ENCODE data around the gene ELF1.
"Not testable (repeated sequence)": the region's sequence is repeated elsewhere in the genome, so short reads cannot be mapped to it uniquely, and the experiment has no call there.

ELF1 gene

DNA sequence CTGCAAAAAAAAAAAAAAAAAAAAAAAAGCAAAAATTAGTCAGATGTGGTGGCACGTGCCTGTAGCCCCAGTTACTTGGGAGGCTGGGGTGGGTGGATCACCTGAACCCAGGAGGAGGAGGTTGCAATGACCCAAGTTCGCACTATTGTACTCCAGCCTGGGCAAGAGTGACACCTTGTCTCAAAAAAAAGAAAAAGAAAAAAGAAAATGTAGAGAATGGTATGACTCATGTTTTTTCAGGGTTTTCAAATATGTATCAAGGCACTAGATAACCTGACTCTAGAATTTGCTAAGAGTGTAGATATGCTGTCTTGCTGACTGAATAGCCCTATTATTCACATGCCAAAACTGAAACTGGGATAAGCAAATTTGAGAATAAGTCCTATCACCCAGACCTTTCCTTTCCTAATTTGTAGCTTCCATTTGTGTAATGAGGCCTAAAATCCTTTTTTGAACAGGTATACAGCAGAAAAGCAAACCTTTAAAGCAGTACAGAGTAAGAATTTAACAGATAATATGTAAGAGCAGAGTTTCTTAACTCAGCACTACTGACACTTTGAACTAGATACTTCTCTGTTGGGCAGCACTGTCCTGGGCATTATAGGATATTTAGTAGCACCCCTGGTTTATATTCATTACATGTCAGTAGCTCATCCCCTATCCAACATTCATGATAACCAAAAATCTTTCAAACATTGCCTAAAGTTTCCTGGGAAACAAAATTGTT is 108.6 kb downstream of the ELF1 start:
- no peak overlapping the region for H3K4me2 ChIP-seq (ENCODE audit: low read length)
- H3K79me1 ChIP-seq (ENCODE audit: low read length): no peaks in the 10 kb centered on the region
- no peak overlapping the region for H3K23ac ChIP-seq (ENCODE audit: low read length)
- WGBS (ENCODE audit: extremely low coverage, insufficient coverage, insufficient read length): no CpG with 5 or more reads among the region's 2 CpGs
- no peak overlapping the region for H3K27ac ChIP-seq (ENCODE audit: low read depth, low read length)
- H4K8ac ChIP-seq (ENCODE audit: low read depth, low read length): no peak overlapping the region
- no peak overlapping the region for H2BK5ac ChIP-seq (ENCODE audit: low read depth, low read length, poor library complexity)
- H3K9ac ChIP-seq (ENCODE audit: low read length): no peak overlapping the region
- no peak overlapping the region for H2BK12ac ChIP-seq (ENCODE audit: low read length)
- peak; percentile 11 to 81 for DNase-seq
- H4K91ac ChIP-seq (ENCODE audit: low read depth, low read length): no peak overlapping the region
- H4K12ac ChIP-seq (ENCODE audit: low read depth, low read length): no peak overlapping the region
- no peaks in the 10 kb centered on the region for H3K9me3 ChIP-seq (ENCODE audit: insufficient read depth, low read depth, low read length)
- H3K4ac ChIP-seq (ENCODE audit: low read depth, low read length): no peak overlapping the region
- H2AFZ ChIP-seq (ENCODE audit: insufficient read depth, low read length, poor library complexity): no peak overlapping the region
- H3K4me1 ChIP-seq (ENCODE audit: control insufficient read depth in 1 of 2, insufficient read depth in 2 of 2, low read length in 2 of 2): no peaks in the 10 kb centered on the region
- H3K4me3 ChIP-seq (ENCODE audit: low read depth, low read length): no peak overlapping the region
- H2BK120ac ChIP-seq (ENCODE audit: insufficient read depth, low read length, poor library complexity): no peak overlapping the region
- H3K14ac ChIP-seq (ENCODE audit: low read length): no peak overlapping the region
- no peak overlapping the region for H3K18ac ChIP-seq (ENCODE audit: low read length)
- H2AK5ac ChIP-seq (ENCODE audit: low read length): no peak overlapping the region
- no peaks in the 10 kb centered on the region for H3K79me2 ChIP-seq (ENCODE audit: control insufficient read depth, insufficient read depth, low read length, poor library complexity)
- no peaks in the 10 kb centered on the region for H3K27me3 ChIP-seq (ENCODE audit: insufficient read depth, low read length)
- H3K36me3 ChIP-seq (ENCODE audit: control insufficient read depth in 1 of 2, insufficient read depth in 2 of 2, low read length in 2 of 2): no peaks in the 10 kb centered on the region

DNA sequence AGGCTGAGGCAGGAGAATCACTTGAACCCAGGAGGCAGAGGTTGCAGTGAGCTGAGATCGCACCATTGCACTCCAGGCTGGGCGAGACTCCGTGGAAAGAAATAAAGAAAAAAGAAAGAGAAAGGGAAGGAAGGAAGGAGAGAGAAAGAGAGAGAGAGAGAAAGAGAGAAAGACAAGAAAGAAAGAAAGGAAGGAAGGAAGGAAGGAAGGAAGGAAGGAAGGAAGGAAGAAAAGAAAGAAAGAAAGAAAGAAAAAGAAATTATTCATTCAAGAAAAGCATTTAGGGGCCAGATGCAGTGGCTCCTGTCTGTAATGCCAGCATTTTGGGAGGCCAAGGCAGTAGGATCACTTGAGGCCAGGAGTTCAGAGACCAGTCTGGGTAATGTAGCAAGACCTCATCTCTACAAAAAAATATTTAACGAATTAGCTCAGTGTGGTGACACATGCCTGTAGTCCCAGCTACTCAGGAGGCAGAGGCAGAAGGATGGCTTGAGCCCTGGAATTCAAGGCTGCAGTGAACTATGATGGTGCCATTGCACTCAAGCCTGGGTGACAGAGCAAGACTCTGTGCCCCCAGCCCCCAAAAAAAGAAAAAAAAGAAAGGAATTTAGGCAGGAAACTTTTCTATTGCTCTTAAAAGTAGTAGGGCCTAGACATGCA is 109.4 kb downstream of the ELF1 start:
- H2BK120ac ChIP-seq (ENCODE audit: insufficient read depth, low read length, poor library complexity); H4K12ac ChIP-seq (ENCODE audit: low read depth, low read length): not testable (repeated sequence)
- no CpG with 5 or more reads among the region's 4 CpGs for WGBS (ENCODE audit: extremely low coverage, insufficient coverage, insufficient read length)

DNA sequence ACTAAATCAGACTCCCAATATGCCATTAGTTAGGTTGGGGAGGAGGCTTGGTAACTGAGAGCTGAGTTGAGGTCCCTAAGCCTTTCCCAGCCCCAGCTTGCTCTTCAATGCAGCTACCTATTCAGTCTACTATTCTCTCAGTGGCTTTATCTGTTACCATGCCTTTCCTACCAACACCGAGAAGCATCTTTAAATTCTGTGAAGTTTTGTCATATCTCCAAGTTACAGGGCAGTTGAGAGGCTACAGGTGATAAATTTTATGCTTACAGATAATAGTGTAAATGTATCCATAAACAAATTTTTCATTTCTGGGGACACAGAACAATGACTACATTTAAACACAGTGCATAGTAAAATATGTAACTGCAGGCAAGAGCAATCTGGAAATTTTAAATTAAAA is 110.6 kb downstream of the ELF1 start:
- Histone ChIP-seq H2AK5ac (ENCODE audit: low read length) (no peak overlapping the region), H2BK12ac (ENCODE audit: low read length) (no peak overlapping the region), H3K4me3 (ENCODE audit: low read depth, low read length) (no peak overlapping the region), H3K4ac (ENCODE audit: low read depth, low read length) (no peak overlapping the region), H3K27me3 (ENCODE audit: insufficient read depth, low read length) (no peaks in the 10 kb centered on the region), H3K27ac (ENCODE audit: low read depth, low read length) (no peak overlapping the region), H3K4me2 (ENCODE audit: low read length) (no peak overlapping the region), H2BK120ac (ENCODE audit: insufficient read depth, low read length, poor library complexity) (no peak overlapping the region), H4K91ac (ENCODE audit: low read depth, low read length) (no peak overlapping the region), H3K14ac (ENCODE audit: low read length) (no peak overlapping the region), H3K23ac (ENCODE audit: low read length) (no peak overlapping the region), H3K79me2 (ENCODE audit: control insufficient read depth, insufficient read depth, low read length, poor library complexity) (no peaks in the 10 kb centered on the region), H3K9ac (ENCODE audit: low read length) (no peak overlapping the region), H3K36me3 (ENCODE audit: control insufficient read depth in 1 of 2, insufficient read depth in 2 of 2, low read length in 2 of 2) (no peaks in the 10 kb centered on the region), H2BK5ac (ENCODE audit: low read depth, low read length, poor library complexity) (no peak overlapping the region), H4K8ac (ENCODE audit: low read depth, low read length) (no peak overlapping the region), H3K79me1 (ENCODE audit: low read length) (no peaks in the 10 kb centered on the region), H4K12ac (ENCODE audit: low read depth, low read length) (no peak overlapping the region), H2AFZ (ENCODE audit: insufficient read depth, low read length, poor library complexity) (no peak overlapping the region), H3K4me1 (ENCODE audit: control insufficient read depth in 1 of 2, insufficient read depth in 2 of 2, low read length in 2 of 2) (no peaks in the 10 kb centered on the region), H3K9me3 (ENCODE audit: insufficient read depth, low read depth, low read length) (no peaks in the 10 kb centered on the region), H3K18ac (ENCODE audit: low read length) (no peak overlapping the region)
- no peak for DNase-seq
- no CpG with 5 or more reads among the region's 1 CpG for WGBS (ENCODE audit: extremely low coverage, insufficient coverage, insufficient read length)

More for the DNA sequence above, 109.4 kb downstream of the ELF1 start:
- not testable (repeated sequence) for H3K9me3 ChIP-seq (ENCODE audit: insufficient read depth, low read depth, low read length); H3K18ac ChIP-seq (ENCODE audit: low read length); H2AK5ac ChIP-seq (ENCODE audit: low read length); H4K91ac ChIP-seq (ENCODE audit: low read depth, low read length); H3K79me1 ChIP-seq (ENCODE audit: low read length); H2AFZ ChIP-seq (ENCODE audit: insufficient read depth, low read length, poor library complexity); H3K4ac ChIP-seq (ENCODE audit: low read depth, low read length); H4K8ac ChIP-seq (ENCODE audit: low read depth, low read length); H3K27me3 ChIP-seq (ENCODE audit: insufficient read depth, low read length); H3K27ac ChIP-seq (ENCODE audit: low read depth, low read length); H3K9ac ChIP-seq (ENCODE audit: low read length); H3K36me3 ChIP-seq (ENCODE audit: control insufficient read depth in 1 of 2, insufficient read depth in 2 of 2, low read length in 2 of 2); H2BK5ac ChIP-seq (ENCODE audit: low read depth, low read length, poor library complexity); H3K4me3 ChIP-seq (ENCODE audit: low read depth, low read length); H3K23ac ChIP-seq (ENCODE audit: low read length); H3K4me2 ChIP-seq (ENCODE audit: low read length); H3K79me2 ChIP-seq (ENCODE audit: control insufficient read depth, insufficient read depth, low read length, poor library complexity); H2BK12ac ChIP-seq (ENCODE audit: low read length); H3K4me1 ChIP-seq (ENCODE audit: control insufficient read depth in 1 of 2, insufficient read depth in 2 of 2, low read length in 2 of 2); H3K14ac ChIP-seq (ENCODE audit: low read length)
- DNase-seq: peak; percentile 51 to 70

DNA sequence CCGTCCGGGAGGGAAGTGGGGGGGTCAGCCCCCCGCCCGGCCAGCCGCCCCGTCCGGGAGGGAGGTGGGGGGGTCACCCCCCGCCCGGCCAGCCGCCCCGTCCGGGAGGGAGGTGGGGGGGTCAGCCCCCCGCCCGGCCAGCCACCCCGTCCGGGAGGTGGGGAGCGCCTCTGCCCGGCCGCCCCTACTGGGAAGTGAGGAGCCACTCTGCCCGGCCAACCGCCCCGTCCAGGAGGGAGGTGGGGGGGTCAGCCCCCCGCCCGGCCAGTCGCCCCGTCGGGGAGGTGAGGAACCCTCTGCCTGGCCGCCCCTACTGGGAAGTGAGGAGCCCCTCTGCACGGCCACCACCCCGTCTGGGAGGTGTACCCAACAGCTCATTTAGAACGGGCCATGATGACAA is 118.1 kb downstream of the ELF1 start:
- not testable (repeated sequence) for H3K4me1 ChIP-seq (ENCODE audit: control insufficient read depth in 1 of 2, insufficient read depth in 2 of 2, low read length in 2 of 2); H4K12ac ChIP-seq (ENCODE audit: low read depth, low read length); H3K4me3 ChIP-seq (ENCODE audit: low read depth, low read length); H3K79me2 ChIP-seq (ENCODE audit: control insufficient read depth, insufficient read depth, low read length, poor library complexity); H2AFZ ChIP-seq (ENCODE audit: insufficient read depth, low read length, poor library complexity); H4K8ac ChIP-seq (ENCODE audit: low read depth, low read length); H3K36me3 ChIP-seq (ENCODE audit: control insufficient read depth in 1 of 2, insufficient read depth in 2 of 2, low read length in 2 of 2); H3K9me3 ChIP-seq (ENCODE audit: insufficient read depth, low read depth, low read length); H3K27ac ChIP-seq (ENCODE audit: low read depth, low read length); H2AK5ac ChIP-seq (ENCODE audit: low read length); H2BK12ac ChIP-seq (ENCODE audit: low read length); H3K23ac ChIP-seq (ENCODE audit: low read length); H3K4ac ChIP-seq (ENCODE audit: low read depth, low read length); DNase-seq; H3K14ac ChIP-seq (ENCODE audit: low read length); H2BK120ac ChIP-seq (ENCODE audit: insufficient read depth, low read length, poor library complexity); H3K27me3 ChIP-seq (ENCODE audit: insufficient read depth, low read length); H2BK5ac ChIP-seq (ENCODE audit: low read depth, low read length, poor library complexity); H4K91ac ChIP-seq (ENCODE audit: low read depth, low read length); H3K9ac ChIP-seq (ENCODE audit: low read length); H3K18ac ChIP-seq (ENCODE audit: low read length); H3K4me2 ChIP-seq (ENCODE audit: low read length); H3K79me1 ChIP-seq (ENCODE audit: low read length)
- WGBS (ENCODE audit: extremely low coverage, insufficient coverage, insufficient read length): no CpG with 5 or more reads among the region's 31 CpGs

All from trophoblast cell (in vitro differentiated cells and primary cell).